Measurements from ENCODE around the gene GDPD4. TPM values are rescaled to one million over a fixed set of nuclear protein-coding genes. Genes with fewer than 3 reads are reported as not detected.

The GDPD4 gene
- total and polyA plus RNA-seq, 10 donors, result 0.07 to 1.6 (median 0.22) TPM; not detected in 6

DNA sequence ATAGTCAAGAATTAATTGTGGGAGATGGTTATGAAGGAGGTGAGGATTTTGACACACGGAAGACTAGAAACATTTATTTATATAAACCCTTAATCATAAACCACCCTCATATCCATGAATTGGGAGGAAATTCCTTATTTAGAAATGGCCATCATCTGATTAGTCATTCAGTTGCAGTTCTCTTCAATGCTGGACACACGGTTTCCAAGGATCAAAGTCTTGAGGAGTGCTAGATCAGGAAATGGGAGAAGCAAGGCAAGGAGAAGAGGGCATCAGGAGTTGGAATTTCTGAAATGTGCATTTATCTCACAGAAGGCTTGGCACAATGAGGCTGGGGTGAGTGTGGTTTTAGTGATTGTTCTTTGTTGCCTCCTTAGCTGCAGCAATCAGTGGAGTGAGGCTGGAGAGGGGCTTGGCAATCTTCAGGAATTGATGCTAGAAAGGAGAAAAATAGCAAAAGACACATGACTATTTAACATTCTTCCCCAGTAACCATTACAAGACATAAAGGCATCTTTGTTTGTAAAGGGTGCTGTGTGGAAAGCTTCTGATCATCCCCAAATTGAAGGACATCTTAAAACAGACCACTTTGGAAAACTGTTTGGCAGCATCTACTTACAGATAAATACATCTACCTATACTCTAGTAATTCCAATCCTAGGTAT is 21.6 kb upstream of the GDPD4 start:
- DNase-seq, result no peak
- no peak overlapping the region for H3K27ac ChIP-seq
- intact Hi-C loops (cut with DNase I; ENCODE audit: low total_unique reads), result no loop called here
- H3K27me3 ChIP-seq (replicated peaks in 1 of 7), result no peaks in the 10 kb centered on the region
- no peaks in the 10 kb centered on the region for H3K9me3 ChIP-seq
- H3K4me3 ChIP-seq, result no peak overlapping the region
- peaks cover 0 to 61% (median 8%) of the 10 kb centered on the region in 6 donors for H3K36me3 ChIP-seq
- WGBS, 5 donors, result 69 to 87% (median 84%) methylated on average over 2 of the region's 2 CpGs
- peaks cover 0 to 5% (median 0%) of the 10 kb centered on the region in 6 donors for H3K4me1 ChIP-seq
- TF ChIP-seq POLR2A (IDR thresholded peaks at IDR 0.05), result no peak
- TF ChIP-seq POLR2AphosphoS5 (IDR thresholded peaks at IDR 0.05), result no peak
- TF ChIP-seq, protein P1, sequence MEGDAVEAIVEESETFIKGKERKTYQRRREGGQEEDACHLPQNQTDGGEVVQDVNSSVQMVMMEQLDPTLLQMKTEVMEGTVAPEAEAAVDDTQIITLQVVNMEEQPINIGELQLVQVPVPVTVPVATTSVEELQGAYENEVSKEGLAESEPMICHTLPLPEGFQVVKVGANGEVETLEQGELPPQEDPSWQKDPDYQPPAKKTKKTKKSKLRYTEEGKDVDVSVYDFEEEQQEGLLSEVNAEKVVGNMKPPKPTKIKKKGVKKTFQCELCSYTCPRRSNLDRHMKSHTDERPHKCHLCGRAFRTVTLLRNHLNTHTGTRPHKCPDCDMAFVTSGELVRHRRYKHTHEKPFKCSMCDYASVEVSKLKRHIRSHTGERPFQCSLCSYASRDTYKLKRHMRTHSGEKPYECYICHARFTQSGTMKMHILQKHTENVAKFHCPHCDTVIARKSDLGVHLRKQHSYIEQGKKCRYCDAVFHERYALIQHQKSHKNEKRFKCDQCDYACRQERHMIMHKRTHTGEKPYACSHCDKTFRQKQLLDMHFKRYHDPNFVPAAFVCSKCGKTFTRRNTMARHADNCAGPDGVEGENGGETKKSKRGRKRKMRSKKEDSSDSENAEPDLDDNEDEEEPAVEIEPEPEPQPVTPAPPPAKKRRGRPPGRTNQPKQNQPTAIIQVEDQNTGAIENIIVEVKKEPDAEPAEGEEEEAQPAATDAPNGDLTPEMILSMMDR (IDR thresholded peaks at IDR 0.05 in 8 of 11, conservative IDR thresholded peaks at IDR 0.05 in 3 of 11), result no peak

DNA sequence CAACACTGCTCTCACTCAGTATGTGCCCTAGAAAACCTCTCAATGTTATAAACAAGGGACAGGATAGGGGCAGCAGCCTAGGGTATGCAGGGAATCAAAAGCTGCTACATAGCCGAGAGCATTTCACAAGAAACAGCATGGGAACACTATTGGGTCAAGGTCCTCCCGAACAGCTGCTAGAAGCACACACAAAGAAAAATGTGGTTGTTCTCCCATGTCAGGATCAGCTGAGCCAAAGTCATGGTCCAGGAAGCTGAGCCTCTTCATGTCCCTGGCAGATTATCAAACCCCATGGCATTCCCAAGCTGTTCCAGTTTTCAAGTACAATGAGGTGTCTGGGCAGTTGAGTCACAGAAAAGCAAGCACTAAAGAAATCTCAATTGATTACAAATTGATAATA is 21.0 kb upstream of the GDPD4 start:
- H3K36me3 ChIP-seq, result peaks cover 0 to 61% (median 8%) of the 10 kb centered on the region in 6 donors
- no peaks in the 10 kb centered on the region for H3K27me3 ChIP-seq (replicated peaks in 1 of 7)
- peak in 1 of 3 donors; percentile 45 for TF ChIP-seq POLR2AphosphoS5 (IDR thresholded peaks at IDR 0.05)
- TF ChIP-seq POLR2A (IDR thresholded peaks at IDR 0.05), result no peak
- no peaks in the 10 kb centered on the region for H3K9me3 ChIP-seq
- peaks cover 0 to 5% (median 0%) of the 10 kb centered on the region in 6 donors for H3K4me1 ChIP-seq
- intact Hi-C loops (cut with DNase I; ENCODE audit: low total_unique reads), result no loop called here
- 46 to 88% (median 65%) methylated on average over 2 of the region's 2 CpGs for WGBS, 5 donors
- no peak for DNase-seq
- H3K27ac ChIP-seq, result no peak overlapping the region
- H3K4me3 ChIP-seq, result no peak overlapping the region

DNA sequence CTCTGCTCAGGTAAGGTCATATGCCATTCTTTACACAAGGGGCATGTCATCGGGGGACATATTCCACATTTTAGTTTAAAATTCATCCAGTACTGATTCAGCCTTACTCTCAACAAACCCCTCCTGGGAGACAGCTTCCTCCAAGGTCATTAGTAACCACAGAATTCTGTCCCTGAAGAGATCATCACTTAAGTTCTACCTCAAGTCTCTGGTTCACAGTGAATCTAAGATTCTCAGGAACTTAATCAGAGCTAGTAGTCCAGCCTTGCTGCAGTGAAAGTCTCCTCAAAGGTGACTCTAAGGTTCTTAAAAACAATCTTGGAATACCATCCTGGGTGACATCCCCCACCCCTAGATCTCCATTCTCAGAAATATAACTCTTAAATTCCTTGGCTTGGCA is 18.9 kb upstream of the GDPD4 start:
- TF ChIP-seq POLR2A (IDR thresholded peaks at IDR 0.05), result no peak
- TF ChIP-seq, protein P1 (IDR thresholded peaks at IDR 0.05 in 8 of 11, conservative IDR thresholded peaks at IDR 0.05 in 3 of 11), result no peak
- WGBS, 5 donors, result 91 to 100% (median 97%) methylated on average over 1 of the region's 1 CpG

GRCh38 chr11:77318600-77318999 is 17.1 kb upstream of the GDPD4 start:
- 75 to 95% (median 93%) methylated on average over 2 of the region's 2 CpGs for WGBS, 5 donors
- TF ChIP-seq POLR2AphosphoS5 (IDR thresholded peaks at IDR 0.05) (no peak), POLR2A (IDR thresholded peaks at IDR 0.05) (no peak)
- TF ChIP-seq, protein P1 (IDR thresholded peaks at IDR 0.05 in 8 of 11, conservative IDR thresholded peaks at IDR 0.05 in 3 of 11), result no peak
- Histone ChIP-seq H3K36me3 (peaks cover 0 to 28% (median 8%) of the 10 kb centered on the region in 6 donors), H3K27me3 (replicated peaks in 1 of 7) (no peaks in the 10 kb centered on the region), H3K9me3 (no peaks in the 10 kb centered on the region), H3K4me1 (peaks cover 0 to 5% (median 0%) of the 10 kb centered on the region in 6 donors), H3K4me3 (no peak overlapping the region), H3K27ac (no peak overlapping the region)
- intact Hi-C loops (cut with DNase I; ENCODE audit: low total_unique reads), result no loop called here
- no peak for DNase-seq

More for the DNA sequence above, 18.9 kb upstream of the GDPD4 start:
- H3K27me3 ChIP-seq (replicated peaks in 1 of 7), result no peaks in the 10 kb centered on the region
- DNase-seq, result no peak
- H3K9me3 ChIP-seq, result no peaks in the 10 kb centered on the region
- H3K27ac ChIP-seq, result no peak overlapping the region
- no peak overlapping the region for H3K4me3 ChIP-seq
- H3K36me3 ChIP-seq, result peaks cover 0 to 45% (median 8%) of the 10 kb centered on the region in 6 donors
- H3K4me1 ChIP-seq, result peaks cover 0 to 5% (median 0%) of the 10 kb centered on the region in 6 donors
- intact Hi-C loops (cut with DNase I; ENCODE audit: low total_unique reads), result no loop called here

All from spleen (tissue), 11 donors.